ENCODE measurements around the gene CRPPA.
"Not testable (repeated sequence)": the region's sequence is repeated elsewhere in the genome, so short reads cannot be mapped to it uniquely, and the experiment has no call there.

The CRPPA gene

DNA sequence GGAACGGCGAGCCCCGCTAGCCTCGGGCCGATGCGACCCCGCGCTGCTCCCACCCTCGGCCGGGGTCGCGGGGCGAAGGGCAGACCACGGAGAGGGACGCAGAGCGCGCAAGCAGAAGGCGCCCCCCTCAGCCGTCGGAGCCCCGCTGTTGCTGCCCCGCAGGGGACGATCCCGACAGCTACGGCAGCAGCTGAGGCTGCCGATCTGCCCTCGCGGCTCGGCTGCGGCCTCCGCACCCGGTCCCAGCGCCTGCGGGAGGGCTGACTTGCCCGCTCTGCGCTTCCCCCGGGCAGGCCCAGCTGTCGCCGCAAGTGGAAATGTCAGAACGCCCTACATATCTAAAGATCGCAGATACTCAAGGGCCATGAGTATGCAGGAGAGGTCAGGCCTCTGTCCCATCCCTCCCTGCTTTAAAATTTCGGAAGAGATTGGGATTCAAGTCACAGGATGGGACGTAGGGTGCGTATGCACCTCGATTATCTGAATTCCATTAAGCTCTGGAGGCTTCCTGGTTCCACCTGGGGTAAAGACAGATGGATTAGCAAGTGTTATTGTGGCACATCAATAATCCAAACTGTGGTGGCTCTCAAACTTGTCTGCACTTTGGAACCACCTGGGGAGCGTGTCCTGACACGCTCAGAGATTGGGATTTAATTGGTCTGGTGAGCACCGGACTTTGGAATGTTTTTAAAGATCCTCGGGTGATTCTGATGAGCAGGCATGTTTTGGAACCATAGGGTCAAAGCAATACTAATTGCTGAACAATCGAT is at the start of gene CRPPA:
Gene CRPPA (minus strand): TSS at position 206 of the 770 bp plus-strand sequence. CDS start 216 bp downstream, outside the sequence.
- intact Hi-C loops (cut with DNase I) = loop anchor here (5.0 kb wide), 1 partner anchor 226 kb away; the partner anchor contains the start of genes ANKMY2 and BZW2
- peak in 40 of 42 donors; percentile 21 to 80 (median 60) for DNase-seq

DNA sequence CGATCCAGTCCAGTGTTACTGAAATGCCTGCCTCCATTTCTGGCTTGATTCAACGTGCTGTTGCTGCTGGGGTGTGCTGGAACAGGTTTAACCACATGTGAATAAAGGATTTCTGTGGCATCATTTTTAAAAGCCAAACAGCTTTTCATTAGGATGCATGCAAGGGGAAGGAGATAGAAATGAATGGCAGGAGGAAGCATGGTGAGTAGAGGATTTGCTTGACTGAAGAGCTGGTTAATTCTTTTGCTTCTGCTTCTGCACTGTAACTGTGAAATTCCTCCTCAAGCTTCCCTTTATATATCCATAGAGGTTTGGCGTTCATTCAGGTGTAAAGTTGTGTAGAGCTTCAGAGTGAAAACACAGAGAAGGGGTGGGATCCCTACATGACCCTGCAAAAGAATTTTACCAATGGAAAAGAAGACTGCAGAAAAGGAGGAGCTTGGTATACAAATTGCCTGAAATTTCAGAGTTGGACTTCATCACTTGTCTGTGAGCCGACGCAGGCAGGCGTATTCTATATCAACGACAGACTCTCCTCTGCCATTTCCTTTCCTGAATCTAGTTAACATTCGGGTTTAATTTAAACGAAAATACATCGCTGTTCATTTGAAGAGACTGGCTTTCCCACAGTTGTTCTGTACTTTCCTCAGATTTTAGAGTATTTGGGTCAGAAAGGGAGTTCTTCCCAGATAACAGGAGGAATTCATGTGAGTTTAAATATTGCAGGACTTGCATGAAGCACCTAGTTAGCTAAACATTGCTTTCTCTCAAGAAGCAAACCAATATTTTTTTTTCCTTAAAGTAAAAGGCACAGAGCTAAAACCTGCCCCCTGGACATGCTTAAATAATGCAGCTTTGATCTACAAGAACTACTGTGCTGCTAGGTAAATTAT is 44.4 kb upstream of the CRPPA start, which contains the start of gene SOSTDC1:
Gene SOSTDC1 (minus strand): TSS at position 270 of the 893 bp plus-strand sequence. CDS start 70 bp downstream, at position 200.
- peak in 2 of 42 donors; percentile 10 to 15 for DNase-seq
- intact Hi-C loops (cut with DNase I) = no loop called here

DNA sequence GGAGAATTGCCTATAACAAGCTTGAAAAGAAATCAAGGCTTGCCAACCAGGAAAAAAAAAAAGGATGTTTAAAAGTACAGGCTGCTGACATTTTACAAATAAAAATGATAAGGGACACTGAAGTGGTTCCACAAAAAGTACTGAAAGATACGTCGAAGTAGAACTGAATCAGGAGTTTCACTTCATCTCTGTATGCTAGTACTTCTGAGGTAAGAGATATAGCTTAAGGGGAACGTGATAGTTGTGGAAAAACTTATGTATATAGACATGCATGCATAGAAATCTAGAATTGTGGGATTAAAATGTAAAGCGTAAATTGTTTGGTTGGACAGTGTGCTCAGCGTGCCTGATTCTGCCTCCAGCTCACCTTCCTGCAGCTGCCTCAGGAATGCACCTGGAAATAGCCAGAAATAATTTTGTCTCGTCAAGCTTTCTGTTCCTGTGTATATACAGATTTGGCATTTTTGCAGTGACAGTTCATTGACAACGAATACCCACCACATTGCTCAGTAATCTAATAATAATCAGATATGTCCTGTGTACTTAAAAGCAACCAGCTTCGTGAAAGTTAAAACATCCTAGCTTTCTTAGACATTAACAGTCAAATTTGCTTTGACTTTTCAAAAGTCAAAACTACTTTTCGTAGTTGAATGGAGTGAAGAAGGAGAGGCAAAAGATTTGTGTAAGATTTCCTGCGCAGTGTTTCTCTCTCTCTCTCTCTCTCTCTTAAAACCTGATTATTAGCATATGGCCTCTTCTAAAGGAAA is 42.8 kb upstream of the CRPPA start:
- no peak for DNase-seq
- intact Hi-C loops (cut with DNase I) = no loop called here

DNA sequence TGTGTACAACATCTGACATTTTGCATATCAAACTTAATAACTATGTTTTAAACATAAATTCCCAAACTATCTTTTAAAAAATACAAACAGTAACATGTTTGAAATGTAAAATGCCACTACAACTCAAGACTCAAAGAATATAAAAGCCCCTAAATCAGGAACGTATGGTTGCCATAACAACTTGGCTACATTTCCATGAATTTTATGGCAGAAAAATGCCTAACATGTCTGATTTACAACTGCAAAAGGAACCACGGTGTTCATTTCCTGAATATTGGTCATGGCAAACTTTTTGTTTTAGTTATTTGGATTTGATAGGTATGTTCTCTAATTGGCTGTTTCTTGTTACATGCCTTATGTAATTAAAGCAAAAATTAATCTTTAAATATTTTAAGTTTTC is 42.2 kb upstream of the CRPPA start:
- no peak for DNase-seq
- intact Hi-C loops (cut with DNase I) = no loop called here

DNA sequence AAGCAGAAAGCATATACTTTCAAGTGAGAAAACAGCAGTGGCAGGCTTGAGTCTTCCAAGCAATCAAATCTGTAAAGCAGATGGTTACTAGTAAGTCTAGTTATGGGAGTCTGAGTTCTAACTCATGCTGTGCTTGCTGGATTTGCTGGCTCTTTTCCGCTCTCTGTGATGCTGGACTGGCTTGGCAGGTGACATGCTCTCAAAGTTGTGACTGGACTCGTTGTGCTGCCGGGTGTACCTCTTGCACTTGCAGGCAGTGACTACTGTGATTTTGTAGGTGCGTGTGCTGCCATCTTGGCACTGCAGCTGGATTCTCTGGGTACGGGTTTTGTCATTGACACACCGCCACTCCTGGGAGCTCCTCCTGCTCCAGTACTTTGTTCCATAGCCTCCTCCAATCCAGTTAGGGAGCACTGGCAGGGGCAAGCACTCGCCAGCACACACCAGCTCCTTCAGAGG is 41.1 kb upstream of the CRPPA start:
- DNase-seq = no peak
- intact Hi-C loops (cut with DNase I) = no loop called here

DNA sequence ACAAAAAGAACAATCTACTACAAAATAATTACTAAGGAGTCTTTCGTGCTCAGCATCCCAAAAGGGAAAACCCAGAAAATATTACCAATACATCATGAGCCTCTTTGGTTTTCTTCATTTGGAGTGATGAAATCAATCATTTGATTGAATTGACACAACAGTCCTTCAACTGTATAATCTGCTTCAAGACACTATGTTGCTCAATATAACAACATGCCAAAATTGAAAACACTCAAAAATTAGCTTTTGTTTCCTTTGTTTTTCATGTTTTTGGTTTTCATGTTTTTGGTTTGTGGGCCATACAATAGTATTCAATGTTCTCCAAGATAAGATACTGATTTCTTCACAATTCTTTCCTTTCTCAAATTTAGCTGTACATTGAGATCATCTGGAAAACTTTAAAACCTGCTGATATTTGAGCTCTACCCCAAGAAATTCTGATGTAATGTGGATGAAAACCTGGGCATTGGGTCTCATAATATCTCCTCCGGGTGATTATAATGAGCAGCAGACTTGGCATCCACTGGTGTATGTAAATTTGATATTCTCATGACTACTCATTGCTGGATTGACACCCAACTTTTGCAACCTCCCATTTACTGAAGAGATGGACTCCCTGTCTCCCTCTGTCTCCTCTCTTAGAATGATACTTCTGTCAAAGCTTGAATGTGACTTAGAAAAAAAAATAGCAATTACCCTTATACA is 39.6 kb upstream of the CRPPA start:
- intact Hi-C loops (cut with DNase I) = no loop called here
- no peak for DNase-seq

DNA sequence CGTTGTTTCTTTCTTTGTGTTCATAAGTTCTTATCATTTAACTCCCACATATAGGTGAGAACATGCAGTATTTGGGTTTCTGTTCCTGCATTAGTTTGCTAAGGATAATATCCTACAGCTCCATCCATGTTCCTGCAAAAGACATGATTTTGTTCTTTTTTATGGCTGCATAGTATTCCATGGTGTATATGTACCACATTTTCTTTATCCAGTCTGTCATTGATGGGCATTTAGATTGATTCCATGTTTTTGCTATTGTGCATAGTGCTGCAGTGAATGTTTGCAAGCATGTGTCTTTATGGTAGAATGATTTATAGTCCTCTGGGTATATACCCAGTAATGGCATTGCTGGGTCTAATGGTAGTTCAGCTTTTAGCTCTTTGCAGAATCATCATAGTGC is 35.0 kb upstream of the CRPPA start:
- intact Hi-C loops (cut with DNase I); DNase-seq: not testable (repeated sequence)

DNA sequence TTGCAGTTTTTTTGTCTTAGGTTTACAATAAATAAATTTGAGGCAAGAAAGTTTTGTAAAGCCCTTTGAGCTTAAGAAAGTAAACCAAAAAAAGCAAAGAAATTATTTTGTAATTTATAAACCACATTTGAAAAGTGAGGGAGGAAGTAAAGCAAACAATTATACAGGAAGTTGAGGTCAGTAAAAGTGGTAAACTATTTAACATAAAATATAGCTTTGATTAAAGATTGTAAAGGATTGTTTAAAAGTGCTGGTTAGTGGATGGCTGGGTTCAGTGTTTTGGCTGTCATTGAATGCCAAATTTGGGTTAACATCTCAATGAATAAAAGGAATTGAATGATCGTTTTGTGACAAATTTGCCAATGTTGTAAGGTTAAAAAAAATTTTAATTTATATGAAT is 34.3 kb upstream of the CRPPA start:
- intact Hi-C loops (cut with DNase I) = no loop called here
- no peak for DNase-seq

DNA sequence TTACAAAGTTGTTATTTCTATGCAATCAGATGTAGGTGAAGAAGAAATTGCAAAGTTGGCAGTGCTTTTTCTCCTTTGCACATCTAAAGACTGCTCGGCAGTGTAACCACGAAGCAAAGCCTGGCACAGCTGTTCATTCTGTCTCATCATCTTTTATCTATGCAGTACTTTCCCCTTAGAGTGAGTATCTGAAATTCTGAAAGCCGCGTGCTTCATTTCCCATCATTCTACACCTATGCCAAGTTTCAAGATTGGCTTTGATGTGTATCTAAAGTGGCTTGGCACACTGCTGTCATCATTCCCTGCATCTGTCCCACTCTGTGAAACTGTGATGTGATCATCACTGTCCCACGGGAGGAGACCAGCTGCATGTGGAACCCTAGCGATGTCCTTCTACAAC is 29.0 kb upstream of the CRPPA start:
- intact Hi-C loops (cut with DNase I) = no loop called here
- no peak for DNase-seq

DNA sequence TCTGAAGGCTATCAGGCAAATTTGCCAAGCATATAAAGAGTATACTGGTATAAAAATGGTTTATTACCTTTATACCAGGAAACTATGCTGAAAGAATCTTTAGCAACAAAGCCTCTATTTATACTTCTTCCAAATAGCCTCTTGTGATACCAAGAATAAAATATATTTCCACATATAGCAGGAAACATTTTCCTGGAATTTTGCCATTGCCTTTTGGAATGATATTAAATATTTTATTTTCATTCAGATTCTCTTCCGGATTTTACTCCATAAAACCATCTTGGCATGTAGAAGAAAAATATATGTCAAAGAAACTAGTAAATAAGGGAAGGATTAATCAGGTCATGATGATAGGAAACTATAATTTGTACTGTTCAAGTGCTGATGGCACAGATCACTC is 26.5 kb upstream of the CRPPA start:
- no peak for DNase-seq
- intact Hi-C loops (cut with DNase I) = no loop called here

DNA sequence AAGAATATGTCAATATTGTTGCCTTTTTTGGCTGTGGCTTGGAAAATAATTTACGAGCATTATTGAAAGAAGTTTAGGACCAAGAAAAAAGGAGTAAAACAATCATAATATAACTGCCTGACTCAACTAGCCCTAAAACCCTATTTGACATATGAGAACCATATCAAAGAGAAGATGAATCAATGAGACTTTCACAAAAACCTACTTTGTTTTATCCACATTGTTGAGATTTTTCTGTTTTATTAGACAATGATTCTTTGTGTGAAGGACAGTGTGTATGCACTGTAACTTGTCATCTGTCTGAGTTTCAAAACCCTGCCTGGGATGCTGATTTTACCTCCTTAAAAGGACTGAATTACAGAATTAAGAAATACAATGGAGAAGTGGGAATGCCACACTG is 25.2 kb upstream of the CRPPA start:
- no peak for DNase-seq
- intact Hi-C loops (cut with DNase I) = no loop called here

DNA sequence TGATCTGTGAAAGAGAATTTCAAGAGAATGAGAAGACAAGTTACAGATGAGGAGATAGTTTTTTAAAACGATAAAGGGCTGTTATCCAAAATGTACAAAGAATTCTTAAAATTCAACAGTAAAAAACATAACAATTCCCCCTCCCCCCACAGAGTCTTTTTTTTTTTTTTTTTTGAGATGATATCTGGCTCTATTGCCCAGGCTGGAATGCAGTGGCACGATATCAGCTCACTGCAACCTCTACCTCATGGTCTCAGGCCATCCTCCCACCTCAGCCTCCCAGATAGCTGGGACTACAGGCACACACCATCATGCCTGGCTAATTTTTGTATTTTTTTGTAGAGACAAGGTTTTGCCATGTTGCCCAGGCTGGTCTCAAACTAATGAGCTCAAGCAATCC is 22.5 kb upstream of the CRPPA start:
- intact Hi-C loops (cut with DNase I); DNase-seq: not testable (repeated sequence)

DNA sequence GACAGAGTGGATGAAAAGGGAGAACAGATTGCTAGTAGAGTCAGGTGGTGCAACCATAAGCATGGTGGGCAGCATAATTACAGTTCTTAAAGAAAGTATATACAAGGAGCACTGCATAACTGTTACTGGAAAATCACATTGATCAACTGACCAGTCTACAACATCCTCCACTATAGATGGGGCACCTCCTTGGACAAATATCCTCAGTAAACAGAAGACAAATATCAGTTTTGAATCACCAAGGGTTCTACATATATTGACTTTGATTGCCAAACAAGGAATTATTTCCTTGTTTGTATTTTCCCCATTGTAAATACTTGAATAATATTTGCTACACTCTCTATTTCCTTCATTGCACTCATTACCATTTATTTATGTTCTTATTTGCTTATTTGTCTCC is 17.6 kb upstream of the CRPPA start:
- no peak for DNase-seq
- intact Hi-C loops (cut with DNase I) = no loop called here

DNA sequence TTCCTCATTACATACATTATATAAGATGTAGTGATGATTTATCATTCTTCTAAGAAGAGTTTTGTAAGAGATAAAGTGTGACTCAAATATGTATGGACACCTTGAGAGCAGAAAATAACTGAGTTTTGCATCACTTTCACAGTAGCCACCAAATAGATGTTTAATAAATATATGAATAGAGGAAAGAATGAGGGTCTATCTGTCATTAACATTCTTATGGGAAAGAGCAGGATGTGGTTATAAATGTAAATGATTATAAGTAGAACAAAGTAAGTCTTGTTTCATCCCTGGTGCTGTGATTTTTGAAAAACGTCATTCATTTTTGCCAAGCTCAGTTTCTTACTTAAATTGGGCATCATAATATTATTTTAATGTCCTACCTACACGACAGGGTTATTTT is 15.0 kb upstream of the CRPPA start:
- no peak for DNase-seq
- intact Hi-C loops (cut with DNase I) = no loop called here

DNA sequence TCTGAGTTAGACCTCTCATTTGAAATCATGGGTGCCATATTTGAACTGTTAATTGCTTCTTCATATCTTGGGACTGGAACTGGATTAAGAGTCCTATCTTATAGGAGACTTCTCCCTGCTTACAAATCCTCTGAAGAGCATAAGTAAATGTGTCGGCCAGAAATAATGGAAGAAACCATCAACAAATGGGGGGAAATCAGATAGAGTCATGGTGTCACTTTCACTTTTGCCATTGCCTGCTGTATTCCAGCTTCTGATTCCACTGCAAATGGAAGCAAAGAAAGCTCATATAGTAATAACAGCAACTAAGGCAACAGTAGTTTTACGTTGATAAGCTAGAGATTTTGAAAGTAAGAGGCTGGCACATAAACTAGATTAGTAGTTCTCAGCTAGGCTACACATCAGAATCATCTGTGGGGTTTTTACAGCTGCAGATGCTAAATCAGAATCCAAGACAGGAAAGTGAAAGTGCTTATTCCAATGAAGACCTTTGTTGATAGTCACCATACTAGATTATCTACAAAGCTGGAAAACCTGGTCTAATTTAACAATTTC is 12.3 kb upstream of the CRPPA start:
- DNase-seq = no peak
- intact Hi-C loops (cut with DNase I) = no loop called here

DNA sequence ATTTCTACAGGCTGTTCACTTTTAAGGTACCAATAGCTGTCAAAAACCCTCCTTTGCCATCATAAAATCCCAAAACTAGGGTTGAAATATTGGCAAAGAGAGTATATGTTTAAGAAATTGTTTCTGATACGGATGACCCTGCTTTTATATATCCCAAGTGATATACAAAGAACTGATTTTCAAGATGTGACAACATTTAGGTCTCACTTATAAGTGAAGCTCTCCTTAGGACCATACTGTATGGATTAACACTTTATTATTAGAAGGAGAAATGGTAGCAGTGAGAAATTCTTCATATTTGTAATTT is 11.0 kb upstream of the CRPPA start:
- DNase-seq = no peak
- intact Hi-C loops (cut with DNase I) = no loop called here

DNA sequence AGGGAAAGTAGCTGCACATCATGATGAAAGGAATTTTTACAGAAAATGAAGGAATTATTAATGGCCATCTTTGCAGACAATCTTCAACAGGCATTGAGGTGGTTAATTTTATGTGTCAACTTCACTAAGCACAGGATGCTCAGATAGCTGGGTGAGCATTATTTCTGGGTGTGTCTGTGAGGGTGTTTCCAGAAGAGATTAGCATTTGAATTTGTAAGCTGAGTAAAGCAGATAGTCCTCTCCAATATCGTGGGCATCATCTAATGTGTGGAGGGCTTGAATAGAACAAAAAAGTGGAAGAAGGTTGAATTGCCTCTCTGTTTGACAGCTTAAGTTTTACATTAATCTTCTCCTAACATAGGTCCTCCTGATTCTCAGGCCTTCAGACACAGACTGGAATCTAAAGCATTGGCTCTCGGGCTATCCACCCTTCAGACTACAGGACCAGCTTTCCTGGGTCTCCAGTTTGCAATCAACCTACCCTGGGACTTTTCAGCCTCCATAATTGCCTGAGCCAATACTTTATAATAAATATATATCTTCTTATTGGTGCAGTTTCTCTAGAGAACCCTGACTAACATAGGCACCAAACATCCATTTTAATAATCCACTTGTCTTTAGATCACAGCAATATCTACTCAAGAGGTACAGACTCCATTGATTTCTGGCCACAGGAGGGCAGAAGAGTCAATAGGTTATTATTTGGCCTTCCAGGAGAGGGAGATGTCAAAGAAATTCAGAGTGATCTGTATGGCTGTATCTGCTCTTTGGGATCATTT is 10.5 kb upstream of the CRPPA start:
- DNase-seq = peak in 26 of 42 donors; percentile 17 to 75 (median 52)
- intact Hi-C loops (cut with DNase I) = no loop called here

DNA sequence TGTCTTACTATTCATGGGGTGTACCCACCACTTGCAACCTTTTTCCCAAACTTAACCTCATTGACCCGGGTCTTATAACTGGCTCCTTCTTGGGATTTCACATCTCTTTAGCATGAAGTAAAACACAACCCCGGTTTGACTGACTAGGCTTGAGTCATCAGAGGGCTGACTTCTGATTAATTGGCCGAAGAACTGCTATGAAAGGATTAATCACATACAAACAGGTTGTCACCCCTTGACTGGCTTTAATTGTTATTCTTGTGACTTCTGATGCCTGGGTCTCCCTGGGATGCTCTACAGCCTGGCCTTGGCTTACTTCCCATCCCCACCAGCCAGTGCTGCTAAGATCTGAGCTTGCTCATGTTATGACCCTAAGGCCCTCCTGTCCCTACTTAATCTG is 8.8 kb upstream of the CRPPA start:
- intact Hi-C loops (cut with DNase I) = no loop called here
- DNase-seq = no peak

Data from head of caudate nucleus (tissue), 42 donors.